Esophagus squamous epithelium (tissue), 4 donors: ENCODE data around the gene HERC2.

Experiments used
- CTCF ChIP-seq, 6 experiments: fragments of 450-650 bp in 4 of 6; fragments of 200-600 bp in 2 of 6; sonication (generic) in 2 of 6; IDR thresholded peaks; one replicate each; pipeline ENCODE4 v1.5.1; 2016 to 2019; ENCODE audit warnings: antibody characterized with exemption in 6 of 6, mild to moderate bottlenecking in 4 of 6, moderate library complexity in 4 of 6
- POLR2A ChIP-seq, 4 donors: fragments of 450-650 bp; IDR thresholded peaks; one replicate each; pipeline ENCODE4 v1.6.1; 2017; ENCODE audit warnings: antibody characterized with exemption in 4 of 4, mild to moderate bottlenecking in 4 of 4, moderate library complexity in 3 of 4

DNA sequence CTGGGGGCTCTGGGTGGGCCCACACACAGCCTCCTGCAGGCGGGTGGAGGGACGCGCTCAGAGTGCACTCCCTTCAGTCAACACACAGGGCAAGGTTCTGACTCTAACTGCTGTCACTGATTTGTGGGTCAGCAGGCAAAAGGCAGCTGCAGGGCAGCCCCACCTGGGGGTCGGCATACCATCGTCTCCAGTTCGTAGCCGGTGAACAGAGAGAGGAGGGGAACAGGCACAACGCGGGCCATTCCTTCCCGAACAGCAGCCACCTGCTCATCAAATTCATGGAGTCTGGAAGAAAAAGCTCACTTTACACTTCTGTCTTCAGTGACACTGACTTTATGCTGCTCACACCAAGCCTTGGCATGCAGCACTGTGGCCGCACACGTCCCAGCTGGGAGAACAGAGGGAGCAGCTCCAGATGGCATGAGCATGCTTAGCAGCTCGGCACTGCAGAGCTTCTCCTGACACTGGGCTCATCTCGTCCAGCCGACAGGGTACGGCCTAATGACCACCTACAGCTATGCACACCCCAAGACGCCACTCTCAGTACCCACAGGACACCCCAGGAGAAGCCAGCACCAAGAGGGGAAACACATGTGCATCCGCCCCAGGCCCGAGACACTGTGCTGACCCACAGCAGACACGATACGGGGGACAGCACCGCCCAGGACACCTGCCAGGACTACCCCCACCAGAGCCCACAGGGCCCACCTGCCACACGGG lies 208.4 kb downstream of the HERC2 start:
- TF ChIP-seq CTCF (IDR thresholded peaks at IDR 0.05) (no peak), POLR2A (IDR thresholded peaks at IDR 0.05) (no peak)
